GM12878 (cell line): Measurements from ENCODE around the gene ZNF202.

ENCODE experiments used
- CBFB ChIP-seq: IDR thresholded peaks from 2 replicates; pipeline ENCODE4 v1.6.1; 2016; ENCODE audit warnings: antibody characterized with exemption, low read depth
- CREM ChIP-seq: IDR thresholded peaks from 2 replicates; pipeline ENCODE4 v1.6.1; 2014; ENCODE audit warnings: antibody characterized with exemption, low read depth
- EZH2 ChIP-seq: IDR thresholded peaks from 2 replicates; pipeline ENCODE4 v1.6.1; 2012; ENCODE audit warnings: low read depth, mild to moderate bottlenecking, control low read depth, inconsistent platforms, low read length, borderline replicate concordance; ENCODE audit not compliant: control insufficient read depth
- MXI1 ChIP-seq: fragments of 150-350 bp; IDR thresholded peaks from 2 replicates; pipeline ENCODE4 v1.6.1; 2011; ENCODE audit warnings: low read depth, mild to moderate bottlenecking, inconsistent platforms, low read length, improper control_type of control experiment
- POLR2A ChIP-seq: IDR thresholded peaks from 2 replicates; pipeline ENCODE4 v1.6.1; 2011; ENCODE audit warnings: low read depth, mild to moderate bottlenecking, low read length
- RFX5 ChIP-seq: IDR thresholded peaks from 2 replicates; pipeline ENCODE4 v1.6.1; 2011; ENCODE audit warnings: low read depth, low read length, improper control_type of control experiment
- TF ChIP-seq, protein P1 (sequence below), 3 experiments: IDR thresholded peaks in 2 of 3; conservative IDR thresholded peaks in 1 of 3; 2 replicates each; pipeline ENCODE4 v1.5.1; 2011; ENCODE audit warnings: low read depth in 3 of 3, low read length in 3 of 3, mild to moderate bottlenecking in 3 of 3, control low read depth in 2 of 3, moderate library complexity in 2 of 3, inconsistent platforms in 1 of 3, mixed read lengths in 1 of 3; ENCODE audit not compliant: control insufficient read depth in 2 of 3, insufficient read depth in 1 of 3; ENCODE audit errors: extremely low read depth in 1 of 3
- TF ChIP-seq, protein P2 (sequence below): IDR thresholded peaks from 2 replicates; pipeline ENCODE4 v1.6.1; 2011; ENCODE audit warnings: borderline replicate concordance, low read depth, mild to moderate bottlenecking, moderate library complexity, low read length; ENCODE audit not compliant: insufficient read depth, poor library complexity, severe bottlenecking

DNA sequence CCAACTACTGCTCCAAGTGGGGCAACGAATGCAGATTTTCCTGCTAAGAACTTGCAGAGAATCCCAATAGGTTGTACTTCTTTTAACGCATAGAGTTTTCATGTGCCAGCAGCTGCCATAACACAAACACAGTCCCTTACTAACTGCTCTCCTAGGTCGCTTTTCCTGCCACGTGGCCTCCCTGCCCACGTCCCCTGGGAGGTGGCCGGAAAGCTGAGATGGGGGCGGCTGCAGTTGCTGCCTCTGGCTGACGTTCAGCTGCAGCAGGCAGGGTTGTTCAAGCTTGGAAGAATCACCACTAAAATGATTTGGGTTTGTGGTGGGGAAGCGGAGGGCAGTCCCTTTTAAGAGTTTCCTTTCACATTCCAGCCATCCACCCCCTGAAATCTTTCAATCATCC lies 39.3 kb downstream of the ZNF202 start:
- TF ChIP-seq POLR2A (no peak), EZH2 (no peak), CREM (no peak), MXI1 (no peak), CBFB (no peak), RFX5 (no peak)
- TF ChIP-seq, protein P1, sequence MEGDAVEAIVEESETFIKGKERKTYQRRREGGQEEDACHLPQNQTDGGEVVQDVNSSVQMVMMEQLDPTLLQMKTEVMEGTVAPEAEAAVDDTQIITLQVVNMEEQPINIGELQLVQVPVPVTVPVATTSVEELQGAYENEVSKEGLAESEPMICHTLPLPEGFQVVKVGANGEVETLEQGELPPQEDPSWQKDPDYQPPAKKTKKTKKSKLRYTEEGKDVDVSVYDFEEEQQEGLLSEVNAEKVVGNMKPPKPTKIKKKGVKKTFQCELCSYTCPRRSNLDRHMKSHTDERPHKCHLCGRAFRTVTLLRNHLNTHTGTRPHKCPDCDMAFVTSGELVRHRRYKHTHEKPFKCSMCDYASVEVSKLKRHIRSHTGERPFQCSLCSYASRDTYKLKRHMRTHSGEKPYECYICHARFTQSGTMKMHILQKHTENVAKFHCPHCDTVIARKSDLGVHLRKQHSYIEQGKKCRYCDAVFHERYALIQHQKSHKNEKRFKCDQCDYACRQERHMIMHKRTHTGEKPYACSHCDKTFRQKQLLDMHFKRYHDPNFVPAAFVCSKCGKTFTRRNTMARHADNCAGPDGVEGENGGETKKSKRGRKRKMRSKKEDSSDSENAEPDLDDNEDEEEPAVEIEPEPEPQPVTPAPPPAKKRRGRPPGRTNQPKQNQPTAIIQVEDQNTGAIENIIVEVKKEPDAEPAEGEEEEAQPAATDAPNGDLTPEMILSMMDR (IDR thresholded peaks at IDR 0.05 in 2 of 3, conservative IDR thresholded peaks at IDR 0.05 in 1 of 3; ENCODE audit: control insufficient read depth in 2 of 3, extremely low read depth in 1 of 3, insufficient read depth in 1 of 3, low read depth in 3 of 3, low read length in 3 of 3) = no peak
- TF ChIP-seq, protein P2, sequence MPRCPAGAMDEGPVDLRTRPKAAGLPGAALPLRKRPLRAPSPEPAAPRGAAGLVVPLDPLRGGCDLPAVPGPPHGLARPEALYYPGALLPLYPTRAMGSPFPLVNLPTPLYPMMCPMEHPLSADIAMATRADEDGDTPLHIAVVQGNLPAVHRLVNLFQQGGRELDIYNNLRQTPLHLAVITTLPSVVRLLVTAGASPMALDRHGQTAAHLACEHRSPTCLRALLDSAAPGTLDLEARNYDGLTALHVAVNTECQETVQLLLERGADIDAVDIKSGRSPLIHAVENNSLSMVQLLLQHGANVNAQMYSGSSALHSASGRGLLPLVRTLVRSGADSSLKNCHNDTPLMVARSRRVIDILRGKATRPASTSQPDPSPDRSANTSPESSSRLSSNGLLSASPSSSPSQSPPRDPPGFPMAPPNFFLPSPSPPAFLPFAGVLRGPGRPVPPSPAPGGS = no peak
